ENCODE results near the gene DCANP1. TPM values are rescaled to one million over a fixed set of nuclear protein-coding genes. Genes with fewer than 3 reads are reported as not detected.
A peak's percentile ranks its signal among the peaks of the same experiment; 100 is the strongest.
"Not testable (repeated sequence)": the region's sequence is repeated elsewhere in the genome, so short reads cannot be mapped to it uniquely, and the experiment has no call there.

Gene DCANP1, protein sequence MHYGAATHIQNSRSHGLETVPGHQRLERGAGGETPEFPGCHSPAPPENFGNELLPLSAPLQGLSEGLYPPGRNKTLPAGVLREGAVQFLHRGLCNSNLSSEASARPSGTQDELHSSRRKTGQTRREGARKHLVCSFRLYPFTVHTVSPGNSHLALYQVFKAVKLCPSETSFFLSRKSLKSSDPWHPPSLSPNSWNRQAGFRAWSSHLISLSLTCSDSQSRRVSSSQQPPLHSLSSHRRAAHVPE
- total RNA-seq (ENCODE audit: low replicate concordance): not detected in 2 replicates
- long read RNA-seq: 0 reads

DNA sequence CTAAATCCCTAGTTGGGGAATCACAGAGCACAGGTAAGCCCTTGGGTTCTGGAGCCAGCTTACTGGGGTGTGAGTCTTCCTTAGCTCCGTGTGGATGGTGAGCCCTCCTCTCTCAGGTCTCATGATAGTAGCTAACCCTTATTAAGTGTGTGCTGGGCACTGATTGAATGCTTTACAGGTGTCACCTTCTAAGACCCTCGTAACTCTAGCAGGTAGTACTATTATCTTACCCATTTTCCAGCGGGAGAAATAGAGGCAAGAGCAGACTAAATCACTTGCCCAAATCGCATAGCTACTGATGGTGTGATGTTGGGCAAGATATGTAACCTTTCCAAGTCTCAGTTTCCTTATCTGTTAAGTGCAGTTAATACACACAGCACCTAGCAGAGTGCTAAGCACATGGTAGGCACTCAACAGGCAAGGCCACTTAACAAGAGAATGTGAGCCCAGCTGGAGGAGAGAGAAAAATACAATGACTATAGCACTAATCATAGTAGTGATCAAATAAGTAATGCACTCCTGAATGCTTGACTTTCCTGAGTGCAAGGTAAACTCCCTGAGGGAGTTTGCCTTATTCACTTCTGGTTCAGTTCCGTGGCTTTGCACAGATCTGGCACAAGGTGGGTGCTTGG is at the start of gene DCANP1:
Gene DCANP1, minus strand, starts transcription at position 51 of the 632 bp plus-strand sequence. CDS start 240 bp downstream, outside the sequence.
- TF ChIP-seq, protein P1, sequence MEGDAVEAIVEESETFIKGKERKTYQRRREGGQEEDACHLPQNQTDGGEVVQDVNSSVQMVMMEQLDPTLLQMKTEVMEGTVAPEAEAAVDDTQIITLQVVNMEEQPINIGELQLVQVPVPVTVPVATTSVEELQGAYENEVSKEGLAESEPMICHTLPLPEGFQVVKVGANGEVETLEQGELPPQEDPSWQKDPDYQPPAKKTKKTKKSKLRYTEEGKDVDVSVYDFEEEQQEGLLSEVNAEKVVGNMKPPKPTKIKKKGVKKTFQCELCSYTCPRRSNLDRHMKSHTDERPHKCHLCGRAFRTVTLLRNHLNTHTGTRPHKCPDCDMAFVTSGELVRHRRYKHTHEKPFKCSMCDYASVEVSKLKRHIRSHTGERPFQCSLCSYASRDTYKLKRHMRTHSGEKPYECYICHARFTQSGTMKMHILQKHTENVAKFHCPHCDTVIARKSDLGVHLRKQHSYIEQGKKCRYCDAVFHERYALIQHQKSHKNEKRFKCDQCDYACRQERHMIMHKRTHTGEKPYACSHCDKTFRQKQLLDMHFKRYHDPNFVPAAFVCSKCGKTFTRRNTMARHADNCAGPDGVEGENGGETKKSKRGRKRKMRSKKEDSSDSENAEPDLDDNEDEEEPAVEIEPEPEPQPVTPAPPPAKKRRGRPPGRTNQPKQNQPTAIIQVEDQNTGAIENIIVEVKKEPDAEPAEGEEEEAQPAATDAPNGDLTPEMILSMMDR (conservative IDR thresholded peaks at IDR 0.05): no peak
- Mint-ChIP-seq H3K9me3 (no peaks in the 10 kb centered on the region), H3K4me1 (ENCODE audit: unreplicated experiment) (peaks cover 28% of the 10 kb centered on the region), H3K27ac (no peak within 1 kb of the TSS), H3K36me3 (no peaks in the 10 kb centered on the region), H3K4me3 (no peak within 1 kb of the TSS), H3K27me3 (peaks cover 24% of the 10 kb centered on the region)
- no peak for DNase-seq (ENCODE audit: extremely low spot score, unreplicated experiment)

GRCh38 chr5:135495531-135495930 is 48.4 kb upstream of the DCANP1 start:
- Mint-ChIP-seq H3K4me1 (ENCODE audit: unreplicated experiment) (peaks cover 18% of the 10 kb centered on the region), H3K27me3 (peaks cover 75% of the 10 kb centered on the region)
- H3K27ac Mint-ChIP-seq, H3K4me3 Mint-ChIP-seq, H3K36me3 Mint-ChIP-seq, H3K9me3 Mint-ChIP-seq: not testable (repeated sequence)
- DNase-seq (ENCODE audit: extremely low spot score, unreplicated experiment): peak; percentile 37

DNA sequence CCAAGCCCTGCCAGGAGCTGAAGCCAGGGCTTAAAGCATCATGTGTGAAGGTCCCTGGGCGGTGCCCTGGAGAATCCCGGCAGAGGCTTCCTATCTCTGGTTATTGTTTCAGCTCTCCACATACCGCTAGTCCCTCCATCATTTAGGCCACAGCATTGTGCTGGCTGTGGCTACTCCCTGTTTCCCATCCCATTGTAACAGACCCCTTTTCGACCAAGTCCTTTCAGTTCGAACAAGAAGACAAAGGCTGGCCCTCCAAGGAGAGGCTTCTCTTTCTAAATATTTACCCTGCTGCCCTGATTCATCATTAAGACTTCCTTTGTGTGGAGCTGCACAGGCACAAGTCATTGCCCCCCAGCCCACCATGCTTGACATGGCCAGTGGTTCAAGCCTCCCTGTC is 47.0 kb upstream of the DCANP1 start:
- H3K27ac Mint-ChIP-seq: no peak overlapping the region
- H3K9me3 Mint-ChIP-seq: peaks cover 6% of the 10 kb centered on the region
- H3K36me3 Mint-ChIP-seq: peaks cover 3% of the 10 kb centered on the region
- TF ChIP-seq, protein P1 (conservative IDR thresholded peaks at IDR 0.05): no peak
- DNase-seq (ENCODE audit: extremely low spot score, unreplicated experiment): no peak
- peaks cover 26% of the 10 kb centered on the region for H3K4me1 Mint-ChIP-seq (ENCODE audit: unreplicated experiment)
- H3K27me3 Mint-ChIP-seq: peaks cover 83% of the 10 kb centered on the region
- H3K4me3 Mint-ChIP-seq: no peak overlapping the region

- no peak overlapping the region for H3K27ac Mint-ChIP-seq
- peak; percentile 29 for DNase-seq (ENCODE audit: extremely low spot score, unreplicated experiment)
- H3K9me3 Mint-ChIP-seq: peaks cover 6% of the 10 kb centered on the region
- TF ChIP-seq, protein P1 (conservative IDR thresholded peaks at IDR 0.05): no peak
- H3K36me3 Mint-ChIP-seq: peaks cover 3% of the 10 kb centered on the region
- H3K4me1 Mint-ChIP-seq (ENCODE audit: unreplicated experiment): peaks cover 25% of the 10 kb centered on the region
- no peak overlapping the region for H3K4me3 Mint-ChIP-seq
- peaks cover 85% of the 10 kb centered on the region for H3K27me3 Mint-ChIP-seq
Measured at GRCh38 chr5:135493406-135494180, 46.4 kb upstream of the DCANP1 start.

- Mint-ChIP-seq H3K4me3 (no peak overlapping the region), H3K36me3 (peaks cover 3% of the 10 kb centered on the region), H3K4me1 (ENCODE audit: unreplicated experiment) (peaks cover 31% of the 10 kb centered on the region), H3K27me3 (peaks cover 92% of the 10 kb centered on the region), H3K9me3 (peaks cover 6% of the 10 kb centered on the region), H3K27ac (no peak overlapping the region)
- DNase-seq (ENCODE audit: extremely low spot score, unreplicated experiment): no peak
- TF ChIP-seq, protein P1 (conservative IDR thresholded peaks at IDR 0.05): no peak
Measured at GRCh38 chr5:135492319-135492626, 45.1 kb upstream of the DCANP1 start.
